GM18520 (cell line): Measurements from ENCODE around the gene AGTPBP1.
"Not testable (repeated sequence)": the region's sequence is repeated elsewhere in the genome, so short reads cannot be mapped to it uniquely, and the experiment has no call there.

Experiments used
- ATAC-seq: cut with Tn5 transposase; IDR thresholded peaks from one replicate; pipeline ENCODE4 v1.9.1; 2021; ENCODE audit not compliant: unreplicated experiment

Gene AGTPBP1

GRCh38 chr9:85631809-85632208 is 109.9 kb downstream of the AGTPBP1 start:
- no peak for ATAC-seq

- ATAC-seq: no peak
Measured at GRCh38 chr9:85630676-85631075, 111.1 kb downstream of the AGTPBP1 start.

GRCh38 chr9:85617141-85617670 is 124.5 kb downstream of the AGTPBP1 start:
- ATAC-seq: no peak

- no peak for ATAC-seq
Measured at GRCh38 chr9:85615792-85616191, 126.0 kb downstream of the AGTPBP1 start.

- ATAC-seq: no peak
Measured at GRCh38 chr9:85610074-85610860, 131.5 kb downstream of the AGTPBP1 start.

GRCh38 chr9:85605905-85606304 is 135.8 kb downstream of the AGTPBP1 start:
- no peak for ATAC-seq

GRCh38 chr9:85603936-85604335 is 137.8 kb downstream of the AGTPBP1 start:
- ATAC-seq: no peak

- no peak for ATAC-seq
Measured at GRCh38 chr9:85602742-85603141, 139.0 kb downstream of the AGTPBP1 start.

GRCh38 chr9:85600675-85601263 is 141.0 kb downstream of the AGTPBP1 start:
- no peak for ATAC-seq

- ATAC-seq: no peak
Measured at GRCh38 chr9:85599540-85600105, 142.1 kb downstream of the AGTPBP1 start.

- ATAC-seq: no peak
Measured at GRCh38 chr9:85594316-85594715, 147.4 kb downstream of the AGTPBP1 start.

GRCh38 chr9:85586684-85587083 is 155.1 kb downstream of the AGTPBP1 start:
- no peak for ATAC-seq

GRCh38 chr9:85577353-85577952 is 164.3 kb downstream of the AGTPBP1 start:
- no peak for ATAC-seq

- no peak for ATAC-seq
Measured at GRCh38 chr9:85575868-85576267, 165.9 kb downstream of the AGTPBP1 start.

GRCh38 chr9:85573546-85573945 is 168.2 kb downstream of the AGTPBP1 start:
- not testable (repeated sequence) for ATAC-seq

- not testable (repeated sequence) for ATAC-seq
Measured at GRCh38 chr9:85572917-85573316, 168.8 kb downstream of the AGTPBP1 start.

GRCh38 chr9:85569988-85570387 is 171.8 kb downstream of the AGTPBP1 start:
- no peak for ATAC-seq

GRCh38 chr9:85559526-85559925 is 182.2 kb downstream of the AGTPBP1 start:
- ATAC-seq: no peak

- no peak for ATAC-seq
Measured at GRCh38 chr9:85554349-85554748, 187.4 kb downstream of the AGTPBP1 start.

- ATAC-seq: no peak
Measured at GRCh38 chr9:85553475-85553874, 188.3 kb downstream of the AGTPBP1 start.

- ATAC-seq: no peak
Measured at GRCh38 chr9:85547599-85547998, 194.2 kb downstream of the AGTPBP1 start.

- no peak for ATAC-seq
Measured at GRCh38 chr9:85543196-85543595, 198.6 kb downstream of the AGTPBP1 start.
